SU-DHL-6 (cell line): ENCODE data around the gene COX10.

Source experiments
- CTCF ChIP-seq: fragments of 200-600 bp; sonication (generic); IDR thresholded peaks from one replicate; pipeline ENCODE4 v1.5.1; 2017; ENCODE audit warnings: antibody characterized with exemption, mild to moderate bottlenecking, low read length, moderate library complexity; ENCODE audit not compliant: insufficient read depth, poor library complexity, severe bottlenecking
- EZH2phosphoT487 ChIP-seq: fragments of 200-600 bp; sonication (generic), shearing (Covaris generic); conservative IDR thresholded peaks from 2 replicates; pipeline ENCODE4 v1.6.1; 2018; ENCODE audit warnings: mild to moderate bottlenecking, antibody characterized with exemption, low read length, moderate library complexity, mixed read lengths

- no peak for TF ChIP-seq CTCF
- TF ChIP-seq EZH2phosphoT487 = no peak
These were observed 26.9 kb upstream of the COX10 start for GRCh38 chr17:14042411-14042810.
